Esophagus squamous epithelium (tissue), 4 donors: ENCODE measurements around the gene ATP1A4.

Source experiments
- CTCF ChIP-seq, 6 experiments: fragments of 450-650 bp in 4 of 6; fragments of 200-600 bp in 2 of 6; sonication (generic) in 2 of 6; IDR thresholded peaks; one replicate each; pipeline ENCODE4 v1.5.1; 2016 to 2019; ENCODE audit warnings: antibody characterized with exemption in 6 of 6, mild to moderate bottlenecking in 4 of 6, moderate library complexity in 4 of 6
- POLR2A ChIP-seq, 4 donors: fragments of 450-650 bp; IDR thresholded peaks; one replicate each; pipeline ENCODE4 v1.6.1; 2017; ENCODE audit warnings: antibody characterized with exemption in 4 of 4, mild to moderate bottlenecking in 4 of 4, moderate library complexity in 3 of 4

DNA sequence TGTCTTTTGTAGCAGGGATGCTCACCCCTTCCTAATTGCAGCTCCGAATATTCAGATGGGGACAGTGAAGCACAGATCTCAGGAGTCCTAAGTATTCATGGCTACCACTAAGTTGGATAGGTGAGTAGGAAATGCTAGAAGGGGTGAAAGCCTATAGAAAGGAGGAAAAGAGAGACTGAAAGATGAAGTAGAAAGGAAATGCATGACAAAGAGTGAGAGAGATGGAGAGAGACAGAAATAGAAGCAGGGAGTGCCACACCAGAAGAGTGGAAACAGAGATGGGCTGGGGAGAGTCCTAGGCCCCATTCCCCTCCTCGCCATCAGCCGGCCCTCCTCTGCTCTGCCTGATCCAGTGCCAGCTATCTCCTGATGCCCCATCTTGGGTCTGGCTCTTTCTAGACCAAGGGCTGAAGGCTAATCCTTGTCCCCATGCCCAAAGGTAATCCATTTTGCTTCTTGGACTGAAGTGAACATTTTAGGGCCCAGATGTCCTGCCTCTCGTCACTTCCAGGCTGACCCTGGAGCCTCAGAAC is 55.8 kb downstream of the ATP1A4 start:
- TF ChIP-seq POLR2A (IDR thresholded peaks at IDR 0.05) (no peak), CTCF (IDR thresholded peaks at IDR 0.05) (no peak)
